GM12878 (cell line): Measurements from ENCODE around the gene CDH1. TPM values are rescaled to one million over a fixed set of nuclear protein-coding genes. Genes with fewer than 3 reads are reported as not detected.

Experiments used
- ATAC-seq: fragments of 200-7000 bp; cut with Tn5 transposase; 3 replicates; pipeline ENCODE4 v1.9.1; 2020; ENCODE audit warnings: mild to moderate bottlenecking, moderate library complexity
- BruUV-seq: library from RNA; stranded (reverse); fragments of 400-500 nt; replicated peaks from 2 replicates; lab custom pipeline; 2021; lab: Mats Ljungman, UMichigan
- CTCF ChIA-PET: fragments of 300-600 bp; sonication (Branson Sonifier 250); formaldehyde crosslinking; extraction: SDS; loops from one replicate; lab custom pipeline; 2021; ENCODE audit warnings: inconsistent platforms; lab: Yijun Ruan, JAX
- POLR2A ChIA-PET: fragments of 350-600 bp; formaldehyde crosslinking; extraction: SDS; loops from one replicate; lab custom pipeline; 2021; ENCODE audit warnings: inconsistent platforms; lab: Charles Lee
- RAD21 ChIA-PET: fragments of 300-600 bp; sonication (Branson Sonifier 250); formaldehyde crosslinking; loops from one replicate; lab custom pipeline; 2023; ENCODE audit warnings: antibody characterized with exemption; ENCODE audit not compliant: unreplicated experiment; lab: Charles Lee
- SMC1A ChIA-PET: fragments of 300-600 bp; sonication (Branson Sonifier 250); formaldehyde crosslinking; loops from one replicate; lab custom pipeline; 2023; ENCODE audit not compliant: unreplicated experiment, uncharacterized antibody; lab: Charles Lee
- DNase-seq: peaks from one replicate; pipeline ENCODE4 v3.0.0-alpha.2; 2011; ENCODE audit warnings: low read depth, low spot score
- FAIRE-seq: peaks from 3 replicates; lab custom pipeline; 2011; peaks lifted over from hg19 to GRCh38; lab: Jason Lieb, UNC
- H2AFZ ChIP-seq: 2 replicates; pipeline ENCODE4 v1.6.0; 2011; ENCODE audit warnings: low read depth, low read length, control low read depth; ENCODE audit not compliant: control insufficient read depth
- H3K27ac ChIP-seq: 2 replicates; pipeline ENCODE4 v1.5.1; 2011; ENCODE audit warnings: control low read depth; ENCODE audit not compliant: control insufficient read depth, insufficient read depth
- H3K27me3 ChIP-seq, 2 experiments: replicated peaks in 1 of 2; 2 replicates each; pipeline versions ENCODE4 v1.6.0 to v1.6.1; 2011; ENCODE audit warnings: low read length in 1 of 2; ENCODE audit not compliant: control insufficient read depth in 2 of 2, insufficient read depth in 2 of 2
- H3K36me3 ChIP-seq, 2 experiments: 2 replicates each; pipeline ENCODE4 v1.5.1; 2011; ENCODE audit warnings: low read length in 1 of 2; ENCODE audit not compliant: control insufficient read depth in 2 of 2, insufficient read depth in 2 of 2
- H3K4me1 ChIP-seq: 2 replicates; pipeline ENCODE4 v1.6.1; 2011; ENCODE audit warnings: mild to moderate bottlenecking, low read length, moderate library complexity, mixed read lengths; ENCODE audit not compliant: control insufficient read depth, insufficient read depth
- H3K4me2 ChIP-seq: 2 replicates; pipeline ENCODE4 v1.6.0; 2011; ENCODE audit warnings: control low read depth; ENCODE audit not compliant: control insufficient read depth, insufficient read depth
- H3K4me3 ChIP-seq: fragments of 200-600 bp; sonication (generic); 2 replicates; pipeline ENCODE4 v1.5.1; 2016
- H3K79me2 ChIP-seq: 2 replicates; pipeline ENCODE4 v1.6.0; 2011; ENCODE audit warnings: low read length; ENCODE audit not compliant: control insufficient read depth, insufficient read depth
- H3K9ac ChIP-seq: 2 replicates; pipeline ENCODE4 v1.8.0; 2011; ENCODE audit warnings: low read length, control low read depth, mixed read lengths; ENCODE audit not compliant: control insufficient read depth, insufficient read depth
- H3K9me3 ChIP-seq: replicated peaks from 3 replicates; pipeline ENCODE4 v1.5.1; 2011; ENCODE audit warnings: mild to moderate bottlenecking, low read length; ENCODE audit not compliant: control insufficient read depth, insufficient read depth
- H4K20me1 ChIP-seq: 2 replicates; pipeline ENCODE4 v1.6.0; 2011; ENCODE audit not compliant: control insufficient read depth, insufficient read depth
- CEBPZ ChIP-seq: fragments of 150-350 bp; IDR thresholded peaks from 2 replicates; pipeline ENCODE4 v1.6.1; 2016; ENCODE audit warnings: low read depth, low read length
- CTCF ChIP-seq, 3 experiments: IDR thresholded peaks in 2 of 3; conservative IDR thresholded peaks in 1 of 3; 2 replicates each; pipeline ENCODE4 v1.5.1; 2011; ENCODE audit warnings: low read depth in 3 of 3, low read length in 3 of 3, mild to moderate bottlenecking in 3 of 3, control low read depth in 2 of 3, moderate library complexity in 2 of 3, inconsistent platforms in 1 of 3, mixed read lengths in 1 of 3; ENCODE audit not compliant: control insufficient read depth in 2 of 3, insufficient read depth in 1 of 3; ENCODE audit errors: extremely low read depth in 1 of 3
- EP300 ChIP-seq, 2 experiments: fragments of 150-350 bp in 1 of 2; IDR thresholded peaks; 2 replicates each; pipeline ENCODE4 v1.6.1; 2011 to 2012; ENCODE audit warnings: low read depth in 2 of 2, low read length in 2 of 2, borderline replicate concordance in 1 of 2, improper control_type of control experiment in 1 of 2, inconsistent platforms in 1 of 2; ENCODE audit not compliant: control insufficient read depth in 1 of 2
- MTA2 ChIP-seq: fragments of 450-650 bp; IDR thresholded peaks from 2 replicates; pipeline ENCODE4 v1.6.1; 2016; ENCODE audit warnings: low read depth, mild to moderate bottlenecking, moderate library complexity
- MXI1 ChIP-seq: fragments of 150-350 bp; IDR thresholded peaks from 2 replicates; pipeline ENCODE4 v1.6.1; 2011; ENCODE audit warnings: low read depth, mild to moderate bottlenecking, inconsistent platforms, low read length, improper control_type of control experiment
- NFIC ChIP-seq: IDR thresholded peaks from 2 replicates; pipeline ENCODE4 v1.6.1; 2012; ENCODE audit warnings: low read depth, mild to moderate bottlenecking, inconsistent platforms, low read length, moderate library complexity
- RFX5 ChIP-seq: IDR thresholded peaks from 2 replicates; pipeline ENCODE4 v1.6.1; 2011; ENCODE audit warnings: low read depth, low read length, improper control_type of control experiment
- SMAD1 ChIP-seq: fragments of 450-650 bp; IDR thresholded peaks from 2 replicates; pipeline ENCODE4 v1.6.1; 2018; ENCODE audit warnings: mild to moderate bottlenecking, low read depth; ENCODE audit not compliant: partially characterized antibody
- SMC3 ChIP-seq: IDR thresholded peaks from 2 replicates; pipeline ENCODE4 v1.6.1; 2011; ENCODE audit warnings: low read length, improper control_type of control experiment, borderline replicate concordance
- STAT1 ChIP-seq: fragments of 450-650 bp; conservative IDR thresholded peaks from 2 replicates; pipeline ENCODE4 v1.6.1; 2014; ENCODE audit warnings: antibody characterized with exemption, mild to moderate bottlenecking
- TAF1 ChIP-seq: IDR thresholded peaks from 2 replicates; pipeline ENCODE4 v1.6.1; 2011; ENCODE audit warnings: mild to moderate bottlenecking, low read depth, low read length, borderline replicate concordance
- YBX1 ChIP-seq: fragments of 450-650 bp; IDR thresholded peaks from 2 replicates; pipeline ENCODE4 v1.6.1; 2016; ENCODE audit warnings: antibody characterized with exemption
- ZBTB33 ChIP-seq: fragments of 450-650 bp; IDR thresholded peaks from 2 replicates; pipeline ENCODE4 v1.6.1; 2017; ENCODE audit warnings: mild to moderate bottlenecking
- ZNF207 ChIP-seq: fragments of 450-650 bp; IDR thresholded peaks from 2 replicates; pipeline ENCODE4 v1.6.1; 2014; ENCODE audit warnings: antibody characterized with exemption, mild to moderate bottlenecking, borderline replicate concordance
- WGBS: methylation state at CpG from one replicate; pipeline ENCODE4 v1.1.6; 2016; ENCODE audit warnings: low lambda C conversion rate; ENCODE audit not compliant: insufficient replicate concordance, insufficient coverage; ENCODE audit errors: missing lambda C conversion rate; 5-methylcytosine and 5-hydroxymethylcytosine counted together
- in situ Hi-C: fragments of 300-500 bp; cut with MboI; formaldehyde crosslinking; loops from 9 replicates; pipeline ENCODE4 v1.14.3; 2018; ENCODE audit warnings: mixed read lengths
- intact Hi-C: fragments of 100-400 bp; cut with micrococcal nuclease; formaldehyde crosslinking; loops from one replicate; pipeline ENCODE4 v1.14.2; 2022; ENCODE audit not compliant: unreplicated experiment
- polyA plus RNA-seq, 11 experiments: library from polyadenylated mRNA; depleted of rRNA in 4 of 11; unstranded in 6 of 11; stranded (reverse) in 5 of 11; fragments of >200 nt; fragmentation: Nextera tagmentation in 4 of 11; fragmentation: Illumina TruSeq in 1 of 11; extraction: Ambion mirVana in 4 of 11; extraction: Trizol in 1 of 11; gene quantifications; 1 replicate in 1 of 11; 2 replicates in 10 of 11; pipeline versions ENCODE4 v1.2.1 to v1.2.3, GENCODE V29; 2011 to 2016; ENCODE audit warnings: inconsistent platforms in 2 of 11, missing spikeins in 2 of 11, low read depth in 1 of 11
- total RNA-seq, 4 experiments: library from RNA; depleted of rRNA in 3 of 4; stranded (reverse); fragments of >200 nt in 3 of 4; fragmentation: Illumina TruSeq in 1 of 4; extraction: Trizol in 1 of 4; gene quantifications; 2 replicates each; pipeline versions ENCODE4 v1.2.1 to v1.2.3, GENCODE V29; 2013 to 2021

The CDH1 gene
- total and polyA plus RNA-seq, 10 of the 15 experiments (the other 5 are each of a cell fraction or from before 2014, with no cell fraction given), result 2.2 to 30.6 (median 17.7) TPM

- H3K27ac ChIP-seq, result no peak overlapping the region
- no peak overlapping the region for H3K4me3 ChIP-seq
- ChIA-PET SMC1A (no interaction called here), POLR2A (no interaction called here), RAD21 (no interaction called here), CTCF (interaction anchor here (0.6 to 2.2 kb wide), 2 partner anchors 10 to 195 kb away, joined by 4 to 11 read pairs; no protein-coding TSS in a partner anchor)
- peaks cover 3 to 8% of the 10 kb centered on the region in 2 experiments for H3K36me3 ChIP-seq
- in situ Hi-C loops, result no loop called here
- intact Hi-C loops, result no loop called here
- H3K9ac ChIP-seq, result no peak overlapping the region
- 81% methylated on average over 1 of the region's 1 CpG for WGBS
- no TSS peak for BruUV-seq
- no peaks in the 10 kb centered on the region for H3K9me3 ChIP-seq
- H3K4me1 ChIP-seq, result no peaks in the 10 kb centered on the region
- DNase-seq (no peak), ATAC-seq (no peak), FAIRE-seq (no peak)
- H3K27me3 ChIP-seq, result no peaks in the 10 kb centered on the region
- H3K4me2 ChIP-seq, result no peak overlapping the region
- no peaks in the 10 kb centered on the region for H4K20me1 ChIP-seq
- no peak overlapping the region for H2AFZ ChIP-seq
- H3K79me2 ChIP-seq, result no peaks in the 10 kb centered on the region
- TF ChIP-seq SMAD1, result no peak
- TF ChIP-seq MXI1, result no peak
- no peak for TF ChIP-seq YBX1
- TF ChIP-seq CTCF (IDR thresholded peaks at IDR 0.05 in 2 of 3, conservative IDR thresholded peaks at IDR 0.05 in 1 of 3; ENCODE audit: control insufficient read depth in 2 of 3, extremely low read depth in 1 of 3, insufficient read depth in 1 of 3, low read depth in 3 of 3, low read length in 3 of 3), result no peak
- TF ChIP-seq MTA2, result no peak
- TF ChIP-seq EP300 (IDR thresholded peaks at IDR 0.05; ENCODE audit: borderline replicate concordance in 1 of 2, control insufficient read depth in 1 of 2, low read depth in 2 of 2, low read length in 2 of 2), result no peak
- TF ChIP-seq ZNF207, result no peak
- TF ChIP-seq ZBTB33, result no peak
- TF ChIP-seq TAF1, result no peak
- no peak for TF ChIP-seq NFIC
- no peak for TF ChIP-seq CEBPZ
- no peak for TF ChIP-seq RFX5
- no peak for TF ChIP-seq SMC3
- no peak for TF ChIP-seq STAT1
Measured at GRCh38 chr16:68857479-68857878, 120.4 kb downstream of the CDH1 start.
